ENCODE measurements around the gene SLC8B1.
"Not testable (repeated sequence)": the region's sequence is repeated elsewhere in the genome, so short reads cannot be mapped to it uniquely, and the experiment has no call there.

SLC8B1 gene

DNA sequence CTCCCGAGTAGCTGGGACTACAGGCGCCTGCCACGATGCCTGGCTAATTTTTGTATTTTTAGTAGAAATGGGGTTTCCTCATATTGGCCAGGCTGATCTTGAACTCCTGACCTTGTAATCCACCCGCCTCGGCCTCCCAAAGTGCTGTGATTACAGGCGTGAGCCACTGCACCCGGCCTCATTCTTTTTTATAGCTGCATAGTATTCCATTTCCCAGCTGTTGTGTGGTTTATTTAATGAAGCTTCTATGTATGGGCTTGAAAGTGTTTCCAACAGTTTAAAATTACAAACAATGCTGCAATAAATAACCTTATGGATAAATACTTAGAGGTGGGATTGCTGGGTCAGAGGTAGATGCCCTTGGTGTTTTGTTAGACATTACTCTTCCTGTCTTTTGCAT is 19.3 kb upstream of the SLC8B1 start:
- not testable (repeated sequence) for DNase-seq

DNA sequence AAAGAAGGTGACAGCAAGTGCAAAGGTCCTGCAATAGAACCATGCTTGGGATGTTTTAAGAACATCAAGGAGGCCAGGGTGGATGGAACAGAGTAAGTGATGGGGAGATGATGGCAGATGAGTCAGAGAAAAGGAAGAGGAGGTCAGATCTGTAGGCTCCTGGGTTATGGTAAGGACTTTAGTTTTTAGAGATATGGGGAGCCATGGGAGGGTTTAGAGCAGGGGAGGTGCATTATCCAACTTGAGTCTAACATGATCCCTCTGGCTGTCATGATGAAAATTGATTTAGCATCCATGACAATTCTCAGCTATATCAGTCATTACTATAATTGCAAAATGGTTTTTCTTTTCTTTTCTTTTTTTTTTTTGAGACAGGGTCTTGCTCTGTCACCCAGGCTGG is 16.2 kb upstream of the SLC8B1 start:
- no peak for DNase-seq

DNA sequence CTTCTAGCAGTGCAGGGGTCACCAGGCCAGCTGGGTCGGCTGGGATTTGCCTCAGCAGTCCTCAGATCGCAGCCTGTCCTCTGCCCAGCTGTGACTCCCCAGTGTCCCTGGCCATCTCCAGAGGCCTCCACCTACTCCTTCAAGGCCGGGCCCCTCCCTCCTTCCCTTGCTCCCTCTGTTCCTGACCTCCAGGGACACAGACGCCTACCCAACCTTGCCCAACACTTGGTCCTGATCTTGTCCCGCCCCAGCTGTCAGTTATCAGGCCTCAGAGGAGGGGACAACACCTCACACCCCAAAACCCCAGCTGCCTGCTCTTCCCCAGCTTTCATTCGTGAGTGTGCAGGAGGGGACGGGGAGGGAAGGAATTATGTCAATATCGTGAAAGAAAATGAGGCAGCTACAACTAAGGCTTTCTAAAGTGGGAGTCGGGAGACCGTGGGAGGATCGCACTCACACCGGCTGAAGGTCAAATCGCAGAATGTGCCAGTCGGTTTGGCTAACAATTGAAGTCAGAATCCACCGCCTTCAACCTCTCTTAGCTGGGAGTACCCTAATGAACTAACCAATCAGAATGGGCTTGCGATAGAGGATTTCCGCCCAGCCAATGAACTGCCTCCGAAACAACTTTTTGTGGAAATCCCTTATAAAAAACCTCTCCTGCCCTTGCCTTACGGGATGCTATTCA is 14.1 kb upstream of the SLC8B1 start:
- DNase-seq, result no peak

GRCh38 chr12:113347892-113348291 is 13.0 kb upstream of the SLC8B1 start:
- DNase-seq, result no peak

DNA sequence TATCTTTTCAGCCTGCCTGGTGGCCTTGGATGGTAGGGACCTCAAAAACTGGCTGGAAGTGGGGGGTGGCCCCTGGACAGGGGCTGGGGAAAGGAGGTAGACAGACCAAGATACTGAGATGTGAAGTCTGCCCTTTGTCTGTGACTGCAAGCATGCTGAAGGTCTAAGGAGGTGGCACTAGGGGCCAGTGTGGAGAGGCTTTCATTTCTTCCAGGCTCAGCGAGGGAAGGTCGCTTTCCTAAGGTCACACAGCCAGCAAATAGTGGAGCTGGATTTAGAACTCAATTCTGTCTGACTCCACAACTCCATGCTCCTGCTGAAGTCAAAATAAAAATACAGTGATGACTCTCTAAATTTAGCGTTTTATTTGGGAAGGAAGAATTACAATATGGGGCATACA is 12.2 kb upstream of the SLC8B1 start:
- DNase-seq, result no peak

- no peak for DNase-seq
Measured at GRCh38 chr12:113346353-113346752, 11.4 kb upstream of the SLC8B1 start.

DNA sequence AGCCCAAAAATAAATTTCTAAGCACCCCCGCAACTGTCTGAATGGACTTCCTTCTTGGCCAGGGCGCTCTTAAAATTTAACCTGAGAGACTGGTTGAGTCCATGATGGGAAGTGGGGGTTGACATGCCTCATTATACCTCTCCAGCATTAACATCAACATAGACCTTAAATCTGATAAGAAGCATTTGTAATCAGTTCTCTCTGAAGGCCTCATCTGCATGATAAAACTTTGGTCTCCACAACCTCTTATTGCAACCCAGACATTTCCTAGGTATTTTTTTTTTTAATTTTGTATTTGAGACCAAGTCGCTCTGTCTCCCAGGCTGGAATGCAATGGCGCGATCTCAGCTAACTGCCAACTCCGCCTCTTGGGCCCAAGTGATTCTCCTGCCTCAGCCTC is 10.4 kb upstream of the SLC8B1 start:
- DNase-seq, result no peak

GRCh38 chr12:113341535-113341934 is 6.6 kb upstream of the SLC8B1 start:
- DNase-seq, result no peak

DNA sequence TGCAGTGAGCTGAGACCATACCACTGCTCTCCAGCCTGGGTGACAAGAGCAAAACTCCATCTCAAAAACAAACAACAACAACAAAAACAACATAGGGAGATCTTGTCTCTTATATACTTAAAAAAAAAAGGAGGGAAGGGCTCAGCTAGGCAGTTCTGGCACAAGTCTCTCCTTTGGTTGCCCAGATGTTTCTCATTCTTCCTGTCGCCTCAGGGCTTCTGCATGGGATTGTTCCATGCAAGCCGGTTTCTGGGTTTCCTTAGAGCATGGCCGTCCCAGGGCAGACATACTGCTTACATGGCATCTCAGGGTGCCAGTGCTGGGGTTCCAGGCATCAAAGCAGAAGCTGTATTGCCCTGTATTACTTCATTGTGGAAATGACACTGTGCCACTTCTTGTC is 5.2 kb upstream of the SLC8B1 start:
- no peak for DNase-seq

GRCh38 chr12:113339540-113339939 is 4.6 kb upstream of the SLC8B1 start:
- DNase-seq, result no peak

GRCh38 chr12:113333877-113334785 is 778 bp downstream of the SLC8B1 start:
- DNase-seq, result no peak

- DNase-seq, result no peak
Measured at GRCh38 chr12:113333418-113333750, 1.5 kb downstream of the SLC8B1 start.

DNA sequence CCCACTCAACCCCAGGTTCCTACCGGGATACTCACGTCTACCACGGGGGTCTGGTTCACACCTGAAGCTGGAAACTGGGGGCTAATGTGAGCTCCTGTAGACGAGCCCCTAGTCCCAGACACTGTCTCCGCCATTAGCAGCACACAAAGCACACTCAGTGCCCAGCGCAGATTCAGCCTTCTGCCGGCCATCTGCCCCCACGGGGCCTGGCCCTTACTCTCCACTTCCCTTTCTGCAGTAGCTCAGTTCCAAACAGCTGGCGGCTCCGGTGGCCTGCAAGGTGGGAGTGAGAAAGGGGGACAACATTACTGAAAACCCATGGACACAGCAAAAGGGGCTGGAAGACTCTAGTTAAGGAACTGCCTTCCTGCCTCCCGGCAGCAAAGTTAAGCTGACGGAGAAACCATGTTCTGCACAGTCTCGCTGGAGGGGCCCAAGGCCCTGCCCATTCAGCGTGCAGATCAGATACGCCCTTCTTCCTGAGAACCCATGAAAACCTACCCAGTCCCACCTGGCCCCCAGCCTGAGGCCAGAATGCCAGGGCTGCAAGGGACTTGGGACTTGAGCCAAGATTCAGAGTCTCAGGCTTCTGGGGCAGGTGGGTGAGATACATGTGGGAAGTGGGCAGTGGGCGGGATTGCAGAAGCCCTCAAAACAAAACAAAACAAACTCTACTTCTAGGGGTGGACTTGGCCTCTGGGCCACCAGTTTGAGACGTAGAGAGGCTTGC is 2.1 kb downstream of the SLC8B1 start:
- no peak for DNase-seq

DNA sequence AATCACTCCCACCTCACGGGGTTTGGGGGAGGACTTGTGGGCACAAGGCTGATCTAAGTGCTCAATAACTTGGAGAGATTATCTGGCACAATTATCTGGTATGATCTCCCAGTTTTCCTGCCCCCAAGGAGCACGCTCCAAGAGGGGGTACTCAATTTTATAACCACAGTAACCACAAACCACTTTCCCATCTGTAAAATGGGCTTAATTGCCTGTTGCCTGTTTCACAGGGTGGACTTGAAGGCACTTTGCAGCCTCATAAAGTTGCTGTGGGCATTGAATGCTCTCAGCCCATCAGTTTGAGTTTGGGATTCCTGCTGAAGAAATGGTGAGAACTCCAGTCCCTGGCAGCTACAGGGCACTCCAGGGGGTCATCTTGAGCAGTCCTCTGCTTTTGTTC is 4.4 kb downstream of the SLC8B1 start:
- DNase-seq, result no peak

GRCh38 chr12:113329791-113330417 is 5.0 kb downstream of the SLC8B1 start:
- DNase-seq, result no peak

DNA sequence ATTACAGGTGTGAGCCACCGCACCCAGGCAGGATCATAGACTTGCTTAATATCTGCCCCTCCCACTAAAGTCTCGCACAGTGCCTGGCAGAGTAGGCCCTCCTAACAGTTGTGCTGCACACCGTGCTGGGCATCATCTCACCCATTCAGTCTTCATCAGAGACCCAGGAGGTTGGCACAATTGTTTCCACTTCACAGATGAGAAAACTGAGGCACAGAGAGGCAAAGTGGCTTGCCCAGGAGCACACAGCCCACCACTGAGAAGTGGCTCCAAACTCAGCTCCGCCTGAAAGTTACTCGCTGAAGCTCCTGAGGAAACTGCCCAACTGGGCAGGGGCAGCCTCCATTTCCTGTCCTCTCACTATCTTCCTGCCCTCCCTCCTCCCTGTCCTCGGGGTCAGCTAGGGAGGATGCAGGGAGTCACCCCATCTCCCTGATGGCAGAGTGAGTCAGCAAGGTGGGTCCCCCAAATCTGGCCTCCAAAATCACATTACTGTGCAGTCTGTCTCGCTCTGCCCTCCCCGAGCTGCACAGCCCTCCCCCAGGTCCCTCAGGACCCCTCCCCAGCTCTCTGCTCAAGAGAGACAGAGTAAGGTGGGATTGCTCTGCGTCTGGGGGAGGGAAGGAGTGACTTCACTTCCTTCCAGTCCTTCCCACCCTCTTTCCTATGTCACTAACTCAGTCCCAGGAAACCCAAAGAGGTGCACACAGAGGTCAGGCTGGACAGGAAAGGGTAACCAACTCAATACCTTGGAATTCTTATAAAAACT is 5.7 kb downstream of the SLC8B1 start:
- no peak for DNase-seq

GRCh38 chr12:113328368-113328889 is 6.5 kb downstream of the SLC8B1 start:
- no peak for DNase-seq

- DNase-seq, result no peak
Measured at GRCh38 chr12:113326775-113327395, 8.0 kb downstream of the SLC8B1 start.

GRCh38 chr12:113325916-113326315 is 9.0 kb downstream of the SLC8B1 start:
- DNase-seq, result peak; percentile 70

DNA sequence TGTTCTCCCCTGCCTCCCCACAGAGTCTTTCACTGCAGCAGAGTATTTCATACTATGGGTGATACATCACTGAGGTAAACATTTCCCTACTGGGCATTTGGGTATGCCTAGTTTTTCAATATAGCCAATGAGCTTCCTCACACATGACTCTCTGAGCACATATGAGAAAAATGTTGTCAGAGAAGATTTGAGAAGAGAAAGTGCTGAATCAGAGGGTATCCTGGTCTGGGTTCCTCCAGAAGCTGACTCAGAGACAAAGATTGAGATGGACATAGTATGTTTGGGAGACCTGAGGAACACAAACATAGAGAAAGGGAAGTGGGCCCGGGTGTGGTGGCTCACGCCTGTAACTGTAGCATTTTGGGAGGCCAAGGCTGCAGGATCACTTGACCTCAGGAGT is 12.6 kb downstream of the SLC8B1 start:
- no peak for DNase-seq

DNA sequence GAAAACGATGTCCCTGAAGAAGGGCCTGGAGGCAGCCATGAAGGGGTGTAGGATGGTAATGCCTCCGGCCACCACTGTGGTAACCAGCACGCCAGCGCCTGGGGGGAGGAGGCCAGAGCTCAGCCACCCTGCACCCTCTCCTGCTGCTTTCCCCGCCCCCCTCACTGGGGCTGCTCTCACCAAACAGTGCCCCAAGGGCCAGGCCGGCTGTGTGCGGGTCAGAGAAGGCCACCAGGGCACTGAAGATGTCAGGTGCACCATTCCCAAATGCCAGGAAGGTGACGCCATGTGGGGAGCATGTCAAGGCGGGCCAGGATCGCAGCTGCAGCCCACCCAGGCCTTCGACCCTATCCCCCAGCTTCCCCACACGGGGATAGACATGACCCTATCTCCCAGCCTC is 14.5 kb downstream of the SLC8B1 start:
- DNase-seq, result no peak

All from right forelimb (tissue), 1 donor.